ENCODE measurements around the gene MPZL1.
A peak's percentile ranks its signal among the peaks of the same experiment; 100 is the strongest.
"Not testable (repeated sequence)": the region's sequence is repeated elsewhere in the genome, so short reads cannot be mapped to it uniquely, and the experiment has no call there.

The MPZL1 gene

GRCh38 chr1:167782946-167783345, 61.2 kb downstream of the MPZL1 start:
- no peak for DNase-seq

- no peak for DNase-seq
These were observed 63.2 kb downstream of the MPZL1 start for GRCh38 chr1:167784876-167785550.

GRCh38 chr1:167786502-167786901, 64.7 kb downstream of the MPZL1 start:
- no peak for DNase-seq

GRCh38 chr1:167789501-167789900, 67.7 kb downstream of the MPZL1 start:
- DNase-seq: no peak

- no peak for DNase-seq
These were observed 68.3 kb downstream of the MPZL1 start for GRCh38 chr1:167790117-167790516.

- peak in 1 of 2 donors; percentile 13 for DNase-seq
These were observed 69.8 kb downstream of the MPZL1 start for GRCh38 chr1:167791281-167792187.

GRCh38 chr1:167792188-167792565, 70.4 kb downstream of the MPZL1 start:
- no peak for DNase-seq

- no peak for DNase-seq
These were observed 72.3 kb downstream of the MPZL1 start for GRCh38 chr1:167794043-167794442.

GRCh38 chr1:167795810-167796740, 74.3 kb downstream of the MPZL1 start:
- DNase-seq: no peak

GRCh38 chr1:167797015-167797414, 75.2 kb downstream of the MPZL1 start:
- DNase-seq: peak in 1 of 2 donors; percentile 14

GRCh38 chr1:167798952-167799351, 77.2 kb downstream of the MPZL1 start:
- no peak for DNase-seq

- no peak for DNase-seq
These were observed 78.0 kb downstream of the MPZL1 start for GRCh38 chr1:167799747-167800146.

- DNase-seq: no peak
These were observed 78.5 kb downstream of the MPZL1 start for GRCh38 chr1:167800251-167800650.

GRCh38 chr1:167802235-167802634, 80.5 kb downstream of the MPZL1 start:
- DNase-seq: no peak

- DNase-seq: peak; percentile 85 to 89
These were observed 81.8 kb downstream of the MPZL1 start for GRCh38 chr1:167803358-167804207.

- DNase-seq: peak in 1 of 2 donors; percentile 51
These were observed 83.3 kb downstream of the MPZL1 start for GRCh38 chr1:167805041-167805556.

GRCh38 chr1:167806235-167806634, 84.5 kb downstream of the MPZL1 start:
- not testable (repeated sequence) for DNase-seq

GRCh38 chr1:167806676-167807075, 84.9 kb downstream of the MPZL1 start:
- not testable (repeated sequence) for DNase-seq

GRCh38 chr1:167808104-167808503, 86.3 kb downstream of the MPZL1 start:
- no peak for DNase-seq

- DNase-seq: no peak
These were observed 86.9 kb downstream of the MPZL1 start for GRCh38 chr1:167808690-167809089.

- DNase-seq: no peak
These were observed 91.2 kb downstream of the MPZL1 start for GRCh38 chr1:167812972-167813371.

GRCh38 chr1:167815650-167816049, 93.9 kb downstream of the MPZL1 start:
- no peak for DNase-seq
